Fibroblast of skin of left quadriceps (primary cell): ENCODE measurements around the gene ARPC5L.
"Not testable (repeated sequence)": the region's sequence is repeated elsewhere in the genome, so short reads cannot be mapped to it uniquely, and the experiment has no call there.

ENCODE experiments used
- DNase-seq, 2 experiments: peaks; one replicate each; pipeline ENCODE4 v3.0.0-alpha.2; 2013; ENCODE audit warnings: low read depth in 2 of 2

Gene ARPC5L

GRCh38 chr9:124894035-124894740 is 32.3 kb downstream of the ARPC5L start:
- no peak for DNase-seq

GRCh38 chr9:124894741-124895170 is 32.8 kb downstream of the ARPC5L start:
- DNase-seq = peak in 1 of 2 experiments; percentile 18

GRCh38 chr9:124897570-124898460 is 35.9 kb downstream of the ARPC5L start:
- DNase-seq = no peak

- no peak for DNase-seq
Measured at GRCh38 chr9:124899845-124900244, 37.9 kb downstream of the ARPC5L start.

GRCh38 chr9:124906966-124907365 is 45.0 kb downstream of the ARPC5L start:
- no peak for DNase-seq

GRCh38 chr9:124908098-124908497 is 46.2 kb downstream of the ARPC5L start:
- DNase-seq = no peak

- DNase-seq = no peak
Measured at GRCh38 chr9:124911766-124912165, 49.8 kb downstream of the ARPC5L start.

- no peak for DNase-seq
Measured at GRCh38 chr9:124913378-124913777, 51.4 kb downstream of the ARPC5L start.

GRCh38 chr9:124914753-124915405 is 52.9 kb downstream of the ARPC5L start:
- DNase-seq = no peak

- not testable (repeated sequence) for DNase-seq
Measured at GRCh38 chr9:124920394-124920793, 58.5 kb downstream of the ARPC5L start.
